Renal cortex interstitium (tissue), 11 donors: ENCODE measurements around the gene BAIAP2L2. TPM values are rescaled to one million over a fixed set of nuclear protein-coding genes. Genes with fewer than 3 reads are reported as not detected.
A peak's percentile ranks its signal among the peaks of the same experiment; 100 is the strongest.

Experiments
- DNase-seq, 11 donors: peaks; one replicate each; pipeline ENCODE4 v3.0.0-alpha.2; 2013; ENCODE audit warnings: low read depth in 9 of 11, low spot score in 4 of 11; ENCODE audit errors: extremely low read depth in 1 of 11
- polyA plus RNA-seq, 3 donors: library from polyadenylated mRNA; unstranded; fragments of 120-200 nt; gene quantifications; one replicate each; pipeline ENCODE4 v1.2.1, GENCODE V29; 2013; ENCODE audit not compliant: insufficient read length in 3 of 3

Gene BAIAP2L2
- polyA plus RNA-seq, 3 donors, result 5.8 to 11.3 (median 7.5) TPM

DNA sequence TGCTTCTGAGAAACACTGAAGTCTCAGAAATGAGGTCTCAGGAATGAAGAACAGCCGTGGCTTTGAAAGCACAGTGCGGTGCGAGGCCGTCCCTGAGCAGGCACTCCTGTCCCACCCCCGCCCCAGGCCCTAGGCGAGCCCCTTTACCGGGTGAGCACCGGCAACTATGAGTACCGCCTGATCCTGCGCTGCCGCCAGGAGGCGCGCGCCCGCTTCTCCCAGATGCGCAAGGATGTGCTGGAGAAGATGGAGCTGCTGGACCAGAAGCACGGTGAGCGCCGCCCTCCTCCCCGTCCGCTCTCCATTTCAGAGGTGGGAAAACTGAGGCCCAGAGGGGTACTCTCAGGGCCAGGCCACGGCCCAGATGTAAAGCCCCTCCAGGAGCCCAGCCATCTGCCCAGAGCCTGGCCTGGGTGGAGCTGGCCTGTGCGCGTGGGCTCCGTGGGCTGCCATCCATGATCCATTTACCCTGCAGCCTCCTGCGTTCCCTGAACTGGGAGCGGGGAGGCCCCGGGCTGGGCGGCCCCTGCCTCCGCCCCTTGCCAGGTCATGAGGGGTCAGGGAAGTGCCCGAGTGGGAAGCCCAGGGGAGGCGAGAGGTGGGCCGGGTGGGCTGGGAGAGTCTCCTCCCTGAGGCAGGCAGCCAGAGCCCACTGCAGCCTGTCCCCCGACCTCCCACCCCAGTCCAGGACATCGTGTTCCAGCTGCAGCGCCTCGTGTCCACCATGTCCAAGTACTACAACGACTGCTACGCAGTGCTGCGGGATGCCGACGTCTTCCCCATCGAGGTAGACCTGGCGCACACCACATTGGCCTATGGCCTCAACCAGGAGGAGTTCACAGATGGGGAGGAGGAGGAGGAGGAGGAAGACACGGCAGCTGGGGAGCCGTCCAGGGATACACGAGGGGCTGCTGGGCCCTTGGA, 36.0 kb downstream of the BAIAP2L2 start:
- DNase-seq, result peak in 1 of 11 donors; percentile 30

DNA sequence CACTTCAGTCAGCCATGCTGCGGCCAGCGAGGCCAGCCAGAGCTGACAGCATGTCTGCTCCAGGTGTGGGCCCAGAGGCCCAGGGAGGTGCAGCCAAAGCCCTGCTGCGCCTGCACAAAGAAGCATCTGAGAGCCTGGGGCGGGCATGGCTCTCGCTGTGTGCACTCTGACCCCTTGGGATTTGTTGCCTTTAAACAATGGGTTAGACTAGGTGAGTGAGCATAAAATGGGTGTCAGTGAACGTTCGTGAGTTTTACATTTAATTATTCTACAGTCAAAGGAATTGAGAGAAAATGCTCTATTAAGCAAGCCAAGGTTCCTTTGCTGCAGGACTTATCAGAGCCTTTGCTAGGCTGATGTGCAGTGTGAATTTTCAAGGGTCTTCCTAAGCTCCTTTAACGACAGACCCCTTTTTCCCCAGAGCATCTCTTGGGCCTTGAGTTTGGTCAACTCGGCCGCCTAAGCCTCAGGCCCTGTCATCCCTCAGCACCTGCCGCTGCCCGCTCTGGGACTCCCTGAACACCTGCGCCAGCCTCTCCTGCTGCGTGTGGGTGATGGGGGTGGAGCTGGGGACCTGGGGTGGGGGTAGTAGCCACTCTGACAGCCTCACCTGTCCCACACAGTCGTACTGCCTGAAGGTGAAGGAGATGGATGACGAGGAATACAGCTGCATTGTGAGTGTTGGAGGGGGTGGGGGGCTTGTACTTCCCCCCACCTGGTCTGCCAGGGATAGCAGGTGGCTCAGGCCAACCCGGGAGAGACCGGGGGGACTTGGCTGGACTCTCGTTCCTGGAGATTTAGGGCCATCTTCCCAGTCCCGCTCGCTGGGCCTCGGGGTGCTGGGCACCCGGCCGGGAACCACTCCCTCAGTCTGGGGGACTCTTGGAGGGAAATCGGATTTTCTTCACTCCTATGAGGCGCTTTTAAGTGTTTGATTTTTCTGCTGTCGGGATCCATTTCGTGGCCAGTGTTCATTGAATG, 37.0 kb downstream of the BAIAP2L2 start:
- DNase-seq, result no peak

DNA sequence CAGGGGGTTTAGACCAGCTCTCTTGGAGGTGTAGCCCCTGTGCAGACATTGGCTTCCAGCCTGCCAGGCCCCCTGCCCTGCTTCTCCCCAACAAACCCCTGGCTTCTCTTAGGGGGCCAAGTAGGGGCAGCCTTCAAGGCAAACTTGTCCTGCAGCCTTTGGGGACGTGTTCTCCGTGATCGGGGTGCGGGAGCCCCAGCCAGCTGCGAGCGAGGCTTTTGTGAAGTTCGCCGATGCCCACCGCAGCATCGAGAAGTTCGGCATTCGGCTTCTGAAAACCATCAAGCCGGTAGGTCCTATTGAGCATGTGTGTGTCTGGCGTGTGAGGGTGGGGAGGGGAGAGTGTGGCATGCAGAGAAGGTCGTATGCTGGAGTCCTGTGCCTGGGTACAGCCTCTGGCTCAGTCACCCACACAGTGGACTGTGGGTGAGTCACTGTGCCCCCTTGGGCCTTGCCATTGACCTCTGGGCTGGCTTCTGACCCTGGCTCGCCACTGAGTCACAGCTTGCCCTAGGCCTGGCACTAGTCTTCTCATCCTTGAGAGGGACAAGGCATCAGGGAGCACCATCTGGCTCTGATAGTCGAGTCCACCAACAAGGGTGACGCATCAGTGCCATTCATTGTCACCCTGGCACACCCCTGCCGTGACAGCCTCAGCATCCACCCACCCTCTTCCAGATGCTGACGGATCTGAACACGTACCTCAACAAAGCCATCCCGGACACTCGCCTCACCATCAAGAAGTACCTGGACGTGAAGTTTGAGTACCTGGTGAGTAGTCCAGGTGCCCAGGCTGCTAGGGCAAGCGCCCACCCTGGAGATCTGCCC, 37.9 kb downstream of the BAIAP2L2 start:
- no peak for DNase-seq

DNA sequence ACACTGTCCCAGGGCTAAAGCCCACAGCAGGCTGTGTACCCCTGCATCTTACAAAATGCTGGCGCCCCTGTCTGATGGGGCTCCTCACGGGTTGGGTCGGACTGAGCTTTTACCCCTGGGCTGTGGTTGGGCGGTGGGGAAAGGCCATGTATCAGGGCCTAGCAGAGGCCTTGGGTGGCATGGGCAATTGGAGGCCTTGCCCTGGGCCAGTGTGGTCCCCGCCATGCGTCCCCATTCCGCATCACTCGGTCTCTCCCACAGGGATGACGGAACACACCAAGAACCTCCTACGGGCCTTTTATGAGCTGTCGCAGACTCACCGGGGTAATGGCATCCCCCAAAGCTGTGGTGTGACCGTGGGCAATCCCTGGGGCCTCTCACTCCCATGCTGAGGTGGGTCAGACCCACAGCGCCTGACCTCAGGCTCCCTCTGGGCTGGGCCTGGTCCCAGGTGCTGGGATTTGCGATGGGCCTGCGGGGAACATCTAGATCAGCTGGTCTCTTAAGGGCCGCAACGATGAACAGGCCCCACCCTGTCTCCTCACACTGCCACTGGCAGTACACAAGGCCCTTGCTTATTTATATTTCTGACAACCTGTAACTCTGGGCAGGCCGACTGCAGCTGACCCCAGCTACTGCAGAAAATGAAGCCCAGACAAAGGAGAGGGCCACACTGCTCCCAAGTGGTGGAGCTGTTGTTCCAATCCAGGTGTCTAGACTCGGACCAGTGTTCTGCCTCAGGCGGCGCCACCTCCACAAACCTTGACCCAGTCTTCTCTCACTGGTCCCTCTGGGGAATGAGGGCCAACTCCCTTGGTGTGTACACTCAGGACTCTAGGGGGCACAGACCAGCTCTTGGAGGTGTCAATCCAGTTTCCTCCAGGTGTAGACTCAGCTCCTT, 38.8 kb downstream of the BAIAP2L2 start:
- DNase-seq, result no peak

DNA sequence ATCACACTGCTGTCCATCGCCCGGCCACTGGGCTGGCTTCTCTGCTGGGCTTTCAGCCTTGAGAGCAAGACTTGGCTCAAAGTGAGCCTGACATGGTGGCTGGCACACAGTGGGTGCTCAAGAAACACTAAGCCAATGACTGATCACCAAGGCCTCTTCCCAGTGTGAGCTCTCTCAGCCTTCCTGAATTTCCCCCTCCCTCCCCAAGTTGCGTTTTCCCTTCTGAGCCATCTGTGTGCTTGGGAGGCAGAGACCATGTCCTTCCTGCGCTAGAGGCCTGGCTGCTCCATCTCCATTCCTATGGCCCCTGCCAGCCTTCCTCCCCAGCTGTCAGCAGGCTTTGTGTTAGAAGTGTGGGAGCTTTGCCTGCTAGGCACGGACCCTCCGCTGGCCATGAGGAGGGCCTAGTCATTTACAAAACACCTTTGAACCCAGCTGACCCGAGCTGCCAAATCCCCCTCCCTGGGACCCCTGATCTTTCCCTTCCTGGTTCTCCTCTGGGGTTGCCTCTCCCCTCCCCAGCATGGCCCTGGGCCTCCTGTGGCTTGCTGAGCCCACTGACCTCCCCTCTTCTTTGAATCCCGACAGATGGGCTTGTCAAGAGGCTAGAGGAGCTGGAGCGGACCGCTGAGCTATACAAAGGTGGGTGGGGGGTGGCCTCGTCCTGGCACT, 40.1 kb downstream of the BAIAP2L2 start:
- no peak for DNase-seq

DNA sequence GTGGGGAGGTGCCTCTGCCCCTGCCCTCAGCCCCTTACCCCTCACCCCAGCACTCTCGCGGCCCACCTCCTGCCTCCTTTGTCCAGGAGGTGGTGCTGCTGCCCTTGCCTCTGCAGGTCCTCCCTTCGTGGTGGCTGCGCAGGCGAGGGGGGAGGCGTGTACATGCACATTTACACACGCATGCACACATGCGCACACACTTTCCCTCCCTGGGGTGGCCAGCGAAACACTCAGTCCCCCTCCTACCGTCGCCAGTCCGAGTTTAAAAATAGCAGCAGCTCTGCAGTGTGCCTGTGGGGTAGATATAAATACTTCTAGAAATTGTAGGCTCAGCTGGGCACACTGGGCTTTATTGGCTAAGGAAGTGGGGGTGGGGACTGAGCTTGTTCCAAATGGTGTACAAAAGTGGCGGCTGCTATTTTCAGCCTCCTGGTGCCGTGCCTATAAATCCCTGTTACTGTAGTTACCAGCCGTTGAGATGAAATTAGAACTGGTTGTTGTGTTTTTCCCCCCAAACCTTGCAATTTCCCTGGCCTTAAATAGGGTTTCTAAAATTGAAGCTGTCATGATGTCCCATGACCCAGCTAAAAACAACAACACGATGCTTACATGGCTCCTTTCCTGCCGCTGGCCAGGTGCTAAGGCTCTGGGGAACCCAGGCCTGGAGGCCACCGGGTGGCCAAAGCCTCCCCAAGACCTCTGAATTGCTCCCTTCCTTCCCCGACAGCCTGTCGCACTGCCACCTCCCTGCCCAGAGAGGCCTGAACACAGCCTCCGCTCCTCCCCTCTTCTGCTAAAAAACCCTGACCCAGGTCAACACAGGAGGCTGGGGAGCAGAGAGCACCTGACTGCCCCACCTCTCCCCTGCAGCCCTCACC, 40.9 kb downstream of the BAIAP2L2 start:
- DNase-seq, result no peak

DNA sequence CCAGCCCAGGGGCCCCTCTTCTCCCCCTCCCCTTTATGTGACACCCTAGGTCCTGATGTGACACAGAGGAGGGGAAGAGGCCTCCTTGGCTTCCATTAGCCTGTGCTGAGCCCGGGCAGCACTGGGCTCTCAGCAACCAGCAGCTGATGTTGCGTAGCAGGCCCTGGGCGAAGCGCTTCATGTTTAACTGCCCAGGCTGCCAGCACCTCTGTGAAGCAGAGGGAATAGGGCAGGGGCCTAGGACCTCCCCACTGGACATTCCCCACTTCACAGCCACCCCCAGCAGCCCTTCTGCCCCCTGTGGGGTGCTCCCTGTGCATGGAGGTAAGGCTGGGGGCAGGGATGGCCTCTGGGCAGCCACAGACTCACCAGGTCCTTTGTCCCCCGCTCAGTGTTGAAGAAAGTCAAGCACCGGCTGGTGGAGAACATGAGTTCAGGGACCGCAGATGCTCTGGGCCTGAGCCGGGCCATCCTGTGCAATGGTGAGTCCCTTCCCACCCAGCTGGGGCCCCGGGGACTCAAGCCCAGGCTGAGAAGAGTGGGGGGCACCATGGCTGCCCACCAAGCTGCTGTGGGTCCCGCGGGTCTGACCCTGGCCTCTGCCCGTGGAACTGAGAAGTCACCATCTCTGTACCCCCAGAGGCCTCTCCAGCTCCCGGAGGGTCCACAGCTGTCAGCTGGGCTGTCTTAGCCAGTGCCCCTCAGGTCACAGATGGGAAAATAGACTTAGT, 41.7 kb downstream of the BAIAP2L2 start:
- no peak for DNase-seq

DNA sequence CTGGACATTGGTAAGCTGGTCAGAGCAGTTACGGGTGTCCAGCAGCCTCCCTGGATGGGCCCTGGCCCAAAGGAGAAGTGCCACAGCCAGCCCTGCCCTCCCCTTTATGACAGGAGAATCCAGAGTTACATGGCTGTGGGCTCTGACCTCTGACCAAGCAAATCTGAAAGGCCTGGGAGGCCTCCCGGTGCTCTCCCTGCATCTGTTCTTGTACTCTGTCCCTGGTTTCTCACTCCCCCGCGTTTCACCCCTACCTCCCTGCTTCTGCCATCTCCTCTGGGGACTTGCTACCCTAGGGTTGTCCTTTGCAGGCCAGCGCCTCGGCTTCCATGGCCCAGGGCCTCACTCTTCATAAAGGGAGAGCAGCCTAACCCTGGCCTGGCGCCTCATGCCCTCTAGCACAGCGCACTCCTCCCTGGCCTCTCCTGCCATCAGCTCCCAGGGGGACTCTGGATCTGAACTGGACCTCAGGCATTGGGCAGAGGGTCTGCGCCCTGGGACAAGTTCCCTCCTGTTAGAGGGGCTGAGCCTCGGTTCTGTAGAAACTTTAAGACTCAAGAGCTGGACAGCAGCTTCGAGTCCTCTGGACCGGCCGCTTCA, 42.6 kb downstream of the BAIAP2L2 start:
- DNase-seq, result no peak

DNA sequence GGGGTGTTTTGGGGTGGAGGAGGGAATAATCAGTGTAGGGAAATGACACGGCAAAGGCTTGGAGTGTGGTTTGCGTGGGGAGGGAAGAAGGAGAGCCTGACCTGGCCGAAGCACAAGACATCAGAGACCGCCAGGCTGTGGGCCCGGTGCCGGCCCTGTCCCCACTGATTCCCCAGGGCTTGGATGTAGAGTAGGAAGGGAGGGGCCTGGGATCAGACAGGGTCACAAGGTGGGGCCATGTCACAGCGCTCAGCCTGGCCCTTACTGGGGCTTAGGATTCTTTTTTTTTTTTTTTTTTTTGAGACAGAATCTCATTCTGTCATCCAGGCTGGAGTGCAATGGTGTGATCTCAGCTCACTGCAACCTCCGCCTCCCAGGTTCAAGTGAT, 43.5 kb downstream of the BAIAP2L2 start:
- DNase-seq, result no peak

DNA sequence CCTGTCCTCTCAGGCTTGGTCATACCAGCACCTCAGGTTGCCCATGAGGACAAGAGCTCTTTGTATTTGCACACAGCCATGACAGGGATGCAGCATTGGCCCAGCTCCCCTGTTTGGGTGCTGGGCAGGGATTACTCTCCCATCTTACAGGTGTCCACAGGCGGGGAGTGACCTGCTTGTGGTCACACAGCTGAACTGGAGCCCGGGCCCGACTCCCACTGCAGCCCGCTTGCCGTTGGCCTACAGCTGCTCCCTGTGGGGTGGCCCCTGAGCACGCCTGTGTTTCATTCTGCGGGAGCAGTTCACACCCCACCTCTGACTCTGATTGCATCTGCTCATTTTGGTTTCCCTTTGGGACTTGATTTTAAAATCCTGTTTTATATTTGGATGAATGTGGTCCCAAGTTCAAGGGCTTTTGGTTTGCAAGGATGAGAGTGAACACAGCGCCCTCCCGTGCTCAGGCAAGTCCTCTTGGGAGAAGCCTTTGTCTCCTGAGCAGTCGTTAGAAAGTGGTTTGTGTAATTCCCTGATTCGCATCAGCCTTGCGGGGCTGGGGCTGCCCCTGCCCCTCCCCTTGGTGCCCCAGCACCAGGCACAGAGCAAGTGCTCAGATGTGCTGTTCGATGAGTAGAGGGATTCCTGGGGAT, 44.0 kb downstream of the BAIAP2L2 start:
- DNase-seq, result no peak

DNA sequence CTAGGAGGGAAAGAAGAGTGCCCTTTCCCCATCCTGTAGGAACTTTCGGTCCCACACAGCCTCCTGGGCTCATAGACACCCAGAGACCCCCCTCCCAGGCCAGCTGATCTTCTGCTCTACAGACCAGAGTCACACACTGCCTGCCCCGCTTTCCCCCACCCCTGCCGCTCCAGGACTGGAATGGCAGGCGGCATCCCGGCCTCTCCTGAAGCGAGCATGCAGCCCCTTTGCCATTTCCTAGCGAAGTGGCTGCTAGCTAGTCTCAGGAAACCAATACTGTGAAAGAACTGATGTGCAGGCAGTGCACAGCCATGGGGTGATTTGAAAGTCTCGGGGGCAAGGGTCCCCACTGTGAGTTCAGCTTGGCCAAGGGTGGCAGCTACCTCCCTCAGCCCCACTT, 44.9 kb downstream of the BAIAP2L2 start:
- DNase-seq, result no peak

DNA sequence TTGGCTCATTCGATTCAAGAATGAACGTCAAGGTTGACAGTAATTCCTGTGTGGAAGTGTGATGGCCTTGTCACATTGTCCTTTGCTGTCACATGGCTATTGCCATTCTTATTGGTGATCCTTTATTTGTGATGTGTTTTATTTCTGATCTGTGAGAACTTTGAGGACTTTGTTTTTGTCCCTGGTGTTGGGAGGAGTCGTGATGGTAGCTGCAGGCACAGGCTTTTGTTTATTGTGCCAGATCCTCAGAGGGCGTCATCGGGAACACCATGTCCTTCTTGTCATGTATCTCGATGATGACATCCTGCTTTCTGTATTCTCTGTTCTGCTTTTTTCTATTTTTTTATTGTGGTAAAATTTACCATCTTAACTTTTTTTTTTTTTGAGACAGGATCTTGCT, 47.7 kb downstream of the BAIAP2L2 start:
- no peak for DNase-seq

DNA sequence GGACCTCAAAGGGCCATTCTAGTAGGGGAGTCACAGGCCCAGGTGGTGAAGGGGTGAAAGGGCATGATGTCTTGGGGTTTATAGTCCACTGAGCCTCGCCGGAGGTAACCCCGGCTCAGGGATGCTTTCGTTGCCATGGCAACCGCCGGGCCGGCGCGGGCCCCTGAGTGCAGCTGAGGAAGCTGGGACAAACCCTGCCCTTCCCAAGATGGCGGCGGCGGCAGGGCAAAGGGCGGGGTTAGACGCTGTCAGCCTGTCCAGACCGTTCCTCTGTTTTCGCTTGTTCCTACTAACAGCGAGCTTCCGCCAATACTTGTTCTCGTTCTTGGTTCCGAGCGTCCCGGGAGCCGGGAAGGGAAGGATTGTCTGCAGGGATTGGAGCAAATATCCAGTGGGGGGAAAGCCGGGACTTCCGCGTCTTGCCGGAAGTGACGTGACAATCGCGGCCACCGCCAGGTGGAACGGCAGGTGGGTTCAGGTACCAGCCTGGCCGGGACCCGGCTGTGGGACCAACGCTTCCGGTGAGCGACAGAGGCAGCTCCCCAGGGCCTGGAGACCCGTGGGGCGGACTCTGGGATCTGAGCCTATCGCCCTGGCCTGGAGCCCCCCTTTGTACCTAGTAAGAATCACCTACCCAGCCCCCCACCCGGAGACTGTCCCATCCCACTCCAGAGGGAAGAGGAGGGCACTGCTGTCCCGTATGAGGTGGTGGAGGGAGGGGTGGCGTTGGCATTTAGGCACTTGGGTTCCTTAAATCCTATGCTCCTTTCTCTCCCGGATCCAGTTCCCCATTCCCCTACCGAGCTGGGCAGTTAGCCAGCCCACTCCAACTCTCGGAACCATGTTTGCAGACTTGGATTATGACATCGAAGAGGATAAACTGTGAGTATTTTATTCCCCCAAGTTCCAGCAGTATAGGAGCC, 53.3 kb downstream of the BAIAP2L2 start, which contains the start of gene PICK1:
PICK1 (plus strand) TSS at position 436 of the 923 bp plus-strand sequence; CDS start at position 842, 406 bp downstream.
- DNase-seq, result peak; percentile 77 to 95 (median 86)
